Naive thymus-derived CD4-positive, alpha-beta T cell (primary cell): ENCODE measurements around the gene DOK1. TPM values are rescaled to one million over a fixed set of nuclear protein-coding genes. Genes with fewer than 3 reads are reported as not detected.

Experiments
- ATAC-seq: fragments of 150-1000 bp; cut with Tn5 transposase; 2 replicates; pipeline ENCODE4 v1.10.0; 2021; ENCODE audit warnings: mild to moderate bottlenecking, moderate library complexity
- CTCF ChIA-PET: fragments of 350-600 bp; sonication (Branson Sonifier 250); formaldehyde crosslinking; loops from one replicate; lab custom pipeline; 2021; ENCODE audit warnings: antibody characterized with exemption; lab: Charles Lee
- POLR2A ChIA-PET: fragments of 350-600 bp; sonication (Branson Sonifier 250); formaldehyde crosslinking; loops from one replicate; lab custom pipeline; 2021; ENCODE audit warnings: antibody characterized with exemption, inconsistent platforms; lab: Charles Lee
- DNase-seq, 9 donors: peaks; one replicate each; pipeline versions ENCODE4 v3.0.0 to v3.0.0-alpha.2; 2020 to 2022; ENCODE audit warnings: mixed read lengths in 1 of 9
- H3K27ac ChIP-seq: one replicate; pipeline ENCODE4 v1.7.0; 2013; ENCODE audit warnings: mild to moderate bottlenecking, low read depth, low read length, moderate library complexity
- H3K27me3 ChIP-seq, 2 donors: one replicate each; pipeline ENCODE4 v1.7.0; 2013; ENCODE audit warnings: low read length in 2 of 2, mild to moderate bottlenecking in 2 of 2, moderate library complexity in 2 of 2; ENCODE audit not compliant: control insufficient read depth in 2 of 2, insufficient read depth in 2 of 2
- H3K36me3 ChIP-seq, 3 experiments: 1 replicate in 2 of 3; 2 replicates in 1 of 3; pipeline ENCODE4 v1.7.0; 2013; ENCODE audit warnings: low read length in 3 of 3, mild to moderate bottlenecking in 3 of 3, moderate library complexity in 1 of 3; ENCODE audit not compliant: insufficient read depth in 3 of 3, control insufficient read depth in 2 of 3
- H3K4me1 ChIP-seq, 2 donors: one replicate each; pipeline ENCODE4 v1.7.0; 2013; ENCODE audit warnings: low read length in 2 of 2, mild to moderate bottlenecking in 2 of 2, moderate library complexity in 1 of 2; ENCODE audit not compliant: control insufficient read depth in 2 of 2, insufficient read depth in 2 of 2
- H3K4me3 ChIP-seq: 2 replicates; pipeline ENCODE4 v1.7.0; 2013; ENCODE audit warnings: mild to moderate bottlenecking, low read length
- H3K9me3 ChIP-seq, 3 experiments: 1 replicate in 2 of 3; 2 replicates in 1 of 3; pipeline ENCODE4 v1.7.0; 2013; ENCODE audit warnings: low read length in 3 of 3; ENCODE audit not compliant: control insufficient read depth in 2 of 3
- H3K27ac Mint-ChIP-seq, 9 donors: one replicate each; pipeline ENCODE4 v1.8.0; 2020 to 2022; ENCODE audit warnings: mixed read lengths in 9 of 9, mild to moderate bottlenecking in 8 of 9, moderate library complexity in 5 of 9, inconsistent platforms in 2 of 9
- H3K27me3 Mint-ChIP-seq, 5 donors: one replicate each; pipeline ENCODE4 v1.8.0; 2021 to 2022; ENCODE audit warnings: mixed read lengths in 5 of 5, mild to moderate bottlenecking in 1 of 5
- H3K36me3 Mint-ChIP-seq, 5 donors: one replicate each; pipeline ENCODE4 v1.8.0; 2020 to 2022; ENCODE audit warnings: mixed read lengths in 5 of 5, mild to moderate bottlenecking in 3 of 5, inconsistent platforms in 1 of 5
- H3K4me1 Mint-ChIP-seq, 7 donors: one replicate each; pipeline ENCODE4 v1.8.0; 2020 to 2022; ENCODE audit warnings: mixed read lengths in 7 of 7, mild to moderate bottlenecking in 3 of 7, inconsistent platforms in 1 of 7
- H3K4me3 Mint-ChIP-seq, 10 donors: one replicate each; pipeline ENCODE4 v1.8.0; 2020 to 2022; ENCODE audit warnings: mild to moderate bottlenecking in 10 of 10, mixed read lengths in 10 of 10, moderate library complexity in 6 of 10, inconsistent platforms in 2 of 10
- H3K9me3 Mint-ChIP-seq, 11 donors: one replicate each; pipeline ENCODE4 v1.8.0; 2020 to 2022; ENCODE audit warnings: mixed read lengths in 11 of 11, mild to moderate bottlenecking in 4 of 11, inconsistent platforms in 1 of 11, moderate library complexity in 1 of 11
- intact Hi-C, 2 donors: fragments of 100-400 bp; cut with micrococcal nuclease; formaldehyde crosslinking; loops; one replicate each; pipeline ENCODE4 v1.15.1; 2023
- polyA plus RNA-seq, 2 donors: library from polyadenylated mRNA; unstranded; fragments of 300-500 nt; fragmentation: Illumina TruSeq; gene quantifications; one replicate each; pipeline ENCODE4 v1.2.3, GENCODE V29; 2021
- total RNA-seq, 6 experiments: library from RNA in 5 of 6; stranded (reverse) in 5 of 6; gene quantifications; 1 replicate in 5 of 6; 2 replicates in 1 of 6; pipeline ENCODE4 v1.2.3 and lab custom pipeline; 2021 to 2026

Gene DOK1
- total and polyA plus RNA-seq, 7 experiments from 2014 or later: 7.0 to 39.5 (median 24.2) TPM

DNA sequence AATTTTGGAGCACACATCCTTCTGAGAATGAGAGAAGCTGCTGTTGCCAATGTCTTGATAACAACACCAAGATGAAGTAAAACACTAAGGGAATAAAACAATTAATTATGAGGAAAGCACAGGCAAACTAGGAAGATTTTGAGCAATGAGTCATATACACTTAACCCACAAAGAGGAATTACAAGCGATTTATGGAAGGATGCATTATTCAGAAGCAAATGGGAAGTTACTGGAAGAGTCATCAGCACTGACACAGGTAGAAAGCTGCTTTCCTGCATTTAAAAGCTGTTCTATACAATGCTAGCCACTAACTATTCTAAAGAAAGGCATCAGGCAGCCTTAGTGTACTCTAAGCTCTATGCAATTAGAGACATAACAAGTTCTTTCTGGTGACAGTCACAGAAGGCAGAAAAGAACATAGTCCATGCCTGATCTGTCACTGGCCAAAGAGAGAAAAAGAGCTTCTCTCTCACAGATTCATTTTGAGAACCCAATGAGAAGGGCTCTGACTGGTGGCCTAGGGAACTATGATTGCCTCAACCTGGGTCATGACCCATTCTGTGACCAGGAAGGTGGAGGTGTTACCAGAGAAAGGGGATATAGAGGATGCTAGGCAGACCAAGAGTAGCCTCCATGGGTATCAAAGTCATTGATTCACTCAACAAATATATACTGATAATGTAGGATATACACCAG, 48.2 kb downstream of the DOK1 start:
- Mint-ChIP-seq H3K27ac (no peak overlapping the region), H3K36me3 (no peaks in the 10 kb centered on the region), H3K9me3 (no peaks in the 10 kb centered on the region), H3K4me1 (peaks cover 0 to 17% (median 0%) of the 10 kb centered on the region in 7 donors), H3K4me3 (peak overlapping the region in 1 of 10 donors; percentile 16), H3K27me3 (peaks cover 26 to 50% (median 37%) of the 10 kb centered on the region in 5 donors)
- H3K4me3 ChIP-seq: no peak overlapping the region
- POLR2A ChIA-PET: no interaction called here
- H3K27ac ChIP-seq: no peak overlapping the region
- no peaks in the 10 kb centered on the region for H3K36me3 ChIP-seq
- DNase-seq: no peak
- CTCF ChIA-PET: no interaction called here
- intact Hi-C loops: no loop called here
- no peak for ATAC-seq
- no peaks in the 10 kb centered on the region for H3K27me3 ChIP-seq
- H3K9me3 ChIP-seq: no peaks in the 10 kb centered on the region
- no peaks in the 10 kb centered on the region for H3K4me1 ChIP-seq

DNA sequence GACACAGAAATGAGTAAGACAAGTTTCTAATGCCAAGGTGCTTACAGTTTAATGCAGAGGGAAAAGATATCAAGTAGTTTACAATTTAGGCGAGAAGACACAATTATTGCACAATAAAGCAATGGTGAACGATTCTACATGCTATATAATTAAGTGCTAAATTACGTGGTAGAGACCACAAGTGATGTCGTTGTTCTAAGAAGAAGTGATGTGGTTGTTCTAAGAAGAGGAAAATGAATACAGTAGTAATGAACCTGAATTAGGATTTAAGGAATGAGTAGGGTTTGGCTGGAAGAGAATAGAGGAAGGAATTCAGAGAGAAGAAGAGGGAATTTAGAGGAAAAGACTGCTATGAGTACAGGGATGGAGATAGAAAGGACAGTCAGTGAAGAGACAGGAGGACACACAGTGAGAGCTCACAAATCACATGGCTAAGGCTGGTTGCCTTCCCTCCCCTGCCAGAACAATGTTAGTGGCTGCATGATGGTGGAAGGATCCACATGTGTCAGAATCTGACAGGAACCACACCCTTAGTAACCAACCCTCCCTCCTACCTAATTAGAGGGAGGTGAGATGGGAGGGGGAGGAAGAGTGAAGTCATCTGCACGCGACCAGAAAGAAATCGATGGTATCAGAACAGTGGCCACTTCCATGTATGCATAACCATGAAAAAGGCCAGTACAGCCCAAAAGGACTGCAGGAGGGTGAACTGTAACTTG, 48.9 kb downstream of the DOK1 start:
- POLR2A ChIA-PET: no interaction called here
- intact Hi-C loops: no loop called here
- Histone ChIP-seq H3K4me3 (no peak overlapping the region), H3K4me1 (no peaks in the 10 kb centered on the region), H3K9me3 (no peaks in the 10 kb centered on the region), H3K27ac (no peak overlapping the region), H3K27me3 (no peaks in the 10 kb centered on the region), H3K36me3 (no peaks in the 10 kb centered on the region)
- H3K27me3 Mint-ChIP-seq: peaks cover 26 to 50% (median 37%) of the 10 kb centered on the region in 5 donors
- H3K36me3 Mint-ChIP-seq: no peaks in the 10 kb centered on the region
- H3K9me3 Mint-ChIP-seq: no peaks in the 10 kb centered on the region
- CTCF ChIA-PET: no interaction called here
- no peak for DNase-seq
- ATAC-seq: no peak
- peaks cover 0 to 17% (median 0%) of the 10 kb centered on the region in 7 donors for H3K4me1 Mint-ChIP-seq
- H3K4me3 Mint-ChIP-seq: peak overlapping the region in 1 of 10 donors; percentile 16
- peak overlapping the region in 1 of 9 donors; percentile 29 for H3K27ac Mint-ChIP-seq

DNA sequence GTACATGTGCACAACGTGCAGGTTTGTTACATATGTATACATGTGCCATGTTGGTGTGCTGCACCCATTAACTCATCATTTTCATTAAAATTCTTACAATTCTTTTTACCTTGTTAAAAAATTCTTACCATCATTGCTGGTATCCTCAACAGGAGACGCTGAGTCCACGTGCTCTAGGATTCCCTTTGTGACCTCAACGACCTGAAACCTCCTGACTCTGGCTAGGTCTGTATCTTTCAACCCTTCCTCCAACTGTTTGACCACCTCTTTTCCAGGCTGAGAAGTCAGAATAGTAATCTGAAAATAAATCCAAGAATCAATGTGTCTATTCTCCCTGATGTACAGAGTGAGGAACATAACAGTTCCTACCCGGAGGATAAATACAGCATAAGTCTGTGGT, 52.4 kb downstream of the DOK1 start:
- Mint-ChIP-seq H3K4me3 (no peak overlapping the region), H3K36me3 (no peaks in the 10 kb centered on the region), H3K27ac (no peak overlapping the region), H3K4me1 (peaks cover 0 to 17% (median 0%) of the 10 kb centered on the region in 7 donors), H3K9me3 (peaks cover 0 to 6% (median 3%) of the 10 kb centered on the region in 11 donors), H3K27me3 (peaks cover 27 to 54% (median 40%) of the 10 kb centered on the region in 5 donors)
- ATAC-seq (no peak), DNase-seq (no peak)
- no peaks in the 10 kb centered on the region for H3K27me3 ChIP-seq
- no peaks in the 10 kb centered on the region for H3K9me3 ChIP-seq
- no peak overlapping the region for H3K4me3 ChIP-seq
- H3K36me3 ChIP-seq: no peaks in the 10 kb centered on the region
- no peaks in the 10 kb centered on the region for H3K4me1 ChIP-seq
- POLR2A ChIA-PET: no interaction called here
- no peak overlapping the region for H3K27ac ChIP-seq
- intact Hi-C loops: no loop called here
- CTCF ChIA-PET: no interaction called here

Other genes with a start within 250 kb of the DOK1 start
- gene SLC4A5, start 211.3 kb upstream of the DOK1 start, total RNA-seq: 10 to 100 TPM in 4 of 5 experiments, 1 to 10 TPM in 1; 2.0 to 20.8 (median 18.5) TPM
- 1 to 10 TPM in 1 of 2 donors, under 1 TPM in 1; 0.59 to 3.3 TPM for gene SLC4A5, start 211.3 kb upstream of the DOK1 start, polyA plus RNA-seq
- 100 to 1,000 TPM in 2 of 5 experiments, 10 to 100 TPM in 3; 73.6 to 113 (median 98.5) TPM for gene DCTN1, start 174.4 kb upstream of the DOK1 start, total RNA-seq
- 10 to 100 TPM; 52.1 to 77.2 TPM for gene DCTN1, start 174.4 kb upstream of the DOK1 start, polyA plus RNA-seq
- gene C2orf81, start 133.1 kb upstream of the DOK1 start, total RNA-seq: 10 to 100 TPM in 1 of 5 experiments, 1 to 10 TPM in 4; 4.3 to 10.5 (median 6.8) TPM
- gene C2orf81, start 133.1 kb upstream of the DOK1 start, polyA plus RNA-seq: 1 to 10 TPM; 7.9 to 8.6 TPM
- gene WDR54, start 133.0 kb upstream of the DOK1 start, total RNA-seq: 10 to 100 TPM; 26.5 to 78.5 (median 30.8) TPM
- 10 to 100 TPM; 38.8 to 68.2 TPM for gene WDR54, start 133.0 kb upstream of the DOK1 start, polyA plus RNA-seq
- gene RTKN, start 112.8 kb upstream of the DOK1 start, total RNA-seq: 1 to 10 TPM in 2 of 5 experiments, under 1 TPM in 1, not detected in 2; 0.97 to 1.5 (median 1.3) TPM
- under 1 TPM; 0.26 to 0.28 TPM for gene RTKN, start 112.8 kb upstream of the DOK1 start, polyA plus RNA-seq
- 10 to 100 TPM; 42.1 to 96.5 (median 46.8) TPM for gene INO80B, start 99.6 kb upstream of the DOK1 start, total RNA-seq
- gene INO80B, start 99.6 kb upstream of the DOK1 start, polyA plus RNA-seq: 10 to 100 TPM; 11.6 TPM
- gene WBP1, start 96.3 kb upstream of the DOK1 start, total RNA-seq: 100 to 1,000 TPM in 2 of 5 experiments, 10 to 100 TPM in 3; 53.6 to 127 (median 85.4) TPM
- 10 to 100 TPM; 33.3 to 45.4 TPM for gene WBP1, start 96.3 kb upstream of the DOK1 start, polyA plus RNA-seq
- 10 to 100 TPM; 61.0 to 88.5 (median 74.3) TPM for gene MOGS, start 89.3 kb upstream of the DOK1 start, total RNA-seq
- gene MOGS, start 89.3 kb upstream of the DOK1 start, polyA plus RNA-seq: 10 to 100 TPM; 31.2 to 40.7 TPM
- gene MRPL53, start 82.0 kb upstream of the DOK1 start, total RNA-seq: 100 to 1,000 TPM in 2 of 5 experiments, 10 to 100 TPM in 3; 45.7 to 108 (median 94.5) TPM
- gene MRPL53, start 82.0 kb upstream of the DOK1 start, polyA plus RNA-seq: 100 to 1,000 TPM; 138 to 175 TPM
- gene CCDC142, start 71.7 kb upstream of the DOK1 start, total RNA-seq: 10 to 100 TPM; 21.4 to 75.2 (median 33.8) TPM
- gene CCDC142, start 71.7 kb upstream of the DOK1 start, polyA plus RNA-seq: 10 to 100 TPM; 13.1 to 23.9 TPM
- gene TTC31, start 71.6 kb upstream of the DOK1 start, total RNA-seq: 10 to 100 TPM; 35.5 to 50.4 (median 43.6) TPM
- gene TTC31, start 71.6 kb upstream of the DOK1 start, polyA plus RNA-seq: 10 to 100 TPM; 19.8 to 24.5 TPM
- gene LBX2, start 55.1 kb upstream of the DOK1 start, total RNA-seq: under 1 TPM in 2 of 5 experiments, not detected in 3; 0.44 to 0.65 TPM
- gene LBX2, start 55.1 kb upstream of the DOK1 start, polyA plus RNA-seq: not detected
- 10 to 100 TPM; 25.7 to 37.0 (median 31.2) TPM for gene PCGF1, start 47.0 kb upstream of the DOK1 start, total RNA-seq
- 10 to 100 TPM in 1 of 2 donors, 1 to 10 TPM in 1; 9.0 to 25.0 TPM for gene PCGF1, start 47.0 kb upstream of the DOK1 start, polyA plus RNA-seq
- gene TLX2, start 40.3 kb upstream of the DOK1 start, total RNA-seq: under 1 TPM in 2 of 5 experiments, not detected in 3; 0.34 to 0.66 TPM
- not detected for gene TLX2, start 40.3 kb upstream of the DOK1 start, polyA plus RNA-seq
- under 1 TPM; 0.13 to 0.95 (median 0.59) TPM for gene DQX1, start 28.5 kb upstream of the DOK1 start, total RNA-seq
- gene DQX1, start 28.5 kb upstream of the DOK1 start, polyA plus RNA-seq: not detected
- 100 to 1,000 TPM; 121 to 160 (median 144) TPM for gene AUP1, start 25.0 kb upstream of the DOK1 start, total RNA-seq
- 10 to 100 TPM; 69.7 to 73.6 TPM for gene AUP1, start 25.0 kb upstream of the DOK1 start, polyA plus RNA-seq
- 10 to 100 TPM; 16.9 to 46.2 (median 37.7) TPM for gene HTRA2, start 24.8 kb upstream of the DOK1 start, total RNA-seq
- gene HTRA2, start 24.8 kb upstream of the DOK1 start, polyA plus RNA-seq: 10 to 100 TPM; 22.4 to 22.6 TPM
- gene LOXL3, start 778 bp upstream of the DOK1 start, total RNA-seq: 1 to 10 TPM in 2 of 5 experiments, under 1 TPM in 3; 0.50 to 6.9 (median 0.81) TPM
- gene LOXL3, start 778 bp upstream of the DOK1 start, polyA plus RNA-seq: under 1 TPM in 1 of 2 donors, not detected in 1; 0.17 TPM
- under 1 TPM in 1 of 5 experiments, not detected in 4; 0.39 TPM for gene M1AP, start 93.6 kb downstream of the DOK1 start, total RNA-seq
- not detected for gene M1AP, start 93.6 kb downstream of the DOK1 start, polyA plus RNA-seq
- gene SEMA4F, start 99.5 kb downstream of the DOK1 start, total RNA-seq: 10 to 100 TPM in 3 of 5 experiments, 1 to 10 TPM in 2; 5.7 to 23.6 (median 11.0) TPM
- gene SEMA4F, start 99.5 kb downstream of the DOK1 start, polyA plus RNA-seq: 1 to 10 TPM; 6.9 to 8.6 TPM